HepG2 (cell line): ENCODE measurements around the gene TAS1R1. TPM values are rescaled to one million over a fixed set of nuclear protein-coding genes. Genes with fewer than 3 reads are reported as not detected.

Experiments used
- ETV5 ChIP-seq: IDR thresholded peaks from 2 replicates; pipeline ENCODE4 v1.6.1; 2018; ENCODE audit warnings: missing biosample characterization, missing genetic modification reagents, inconsistent platforms, borderline replicate concordance
- GATA4 ChIP-seq: sonication (generic); IDR thresholded peaks from 2 replicates; pipeline ENCODE4 v1.6.1; 2016; ENCODE audit warnings: antibody characterized with exemption, low read depth, borderline replicate concordance
- IRX3 ChIP-seq: sonication (generic); formaldehyde crosslinking; IDR thresholded peaks from 2 replicates; pipeline ENCODE4 v1.8.1; 2023; ENCODE audit warnings: mild to moderate bottlenecking, low read depth, missing genetic modification reagents, borderline replicate concordance
- KAT2B ChIP-seq: fragments of 150-350 bp; IDR thresholded peaks from 2 replicates; pipeline ENCODE4 v1.6.1; 2014; ENCODE audit warnings: low read depth, low read length, borderline replicate concordance
- KLF11 ChIP-seq: IDR thresholded peaks from 2 replicates; pipeline ENCODE4 v1.6.1; 2016; ENCODE audit warnings: missing compliant biosample characterization
- KLF12 ChIP-seq: sonication (generic); formaldehyde crosslinking; IDR thresholded peaks from 2 replicates; pipeline ENCODE4 v1.4.0; 2020; ENCODE audit warnings: missing genetic modification reagents, borderline replicate concordance
- NFATC3 ChIP-seq: sonication (generic); formaldehyde crosslinking; IDR thresholded peaks from 2 replicates; pipeline ENCODE4 v1.5.1; 2020; ENCODE audit warnings: mild to moderate bottlenecking, missing genetic modification reagents
- NFE2L1 ChIP-seq: sonication (generic); formaldehyde crosslinking; IDR thresholded peaks from 2 replicates; pipeline ENCODE4 v1.4.0; 2020; ENCODE audit warnings: missing genetic modification reagents, mild to moderate bottlenecking, borderline replicate concordance
- ONECUT2 ChIP-seq: sonication (generic); formaldehyde crosslinking; IDR thresholded peaks from 2 replicates; pipeline ENCODE4 v1.4.0; 2020; ENCODE audit warnings: missing genetic modification reagents
- RBM22 ChIP-seq: fragments of 200-400 bp; formaldehyde crosslinking; optimal IDR thresholded peaks from 2 replicates; pipeline ENCODE3; 2017; ENCODE audit warnings: mild to moderate bottlenecking, low read length, moderate library complexity
- REL ChIP-seq: sonication (generic); formaldehyde crosslinking; conservative IDR thresholded peaks from 2 replicates; pipeline ENCODE4 v1.8.0; 2022; ENCODE audit warnings: mild to moderate bottlenecking, missing genetic modification reagents, moderate library complexity
- SNAPC2 ChIP-seq: sonication (generic); formaldehyde crosslinking; IDR thresholded peaks from 2 replicates; pipeline ENCODE4 v1.8.1; 2022; ENCODE audit warnings: mild to moderate bottlenecking, missing genetic modification reagents
- TEF ChIP-seq: sonication (generic); formaldehyde crosslinking; IDR thresholded peaks from 2 replicates; pipeline ENCODE4 v1.5.0; 2020; ENCODE audit warnings: missing genetic modification reagents
- TGIF2 ChIP-seq: IDR thresholded peaks from 2 replicates; pipeline ENCODE4 v1.6.1; 2016; ENCODE audit warnings: control low read depth, missing compliant biosample characterization
- ZBTB8A ChIP-seq: sonication (generic); formaldehyde crosslinking; IDR thresholded peaks from 2 replicates; pipeline ENCODE4 v1.4.0; 2020; ENCODE audit warnings: mild to moderate bottlenecking, low read depth, missing genetic modification reagents, borderline replicate concordance
- ZKSCAN1 ChIP-seq: fragments of 150-350 bp; IDR thresholded peaks from 2 replicates; pipeline ENCODE4 v1.6.1; 2014; ENCODE audit warnings: low read length
- ZMYM3 ChIP-seq: sonication (generic); formaldehyde crosslinking; IDR thresholded peaks from 2 replicates; pipeline ENCODE4 v1.5.1; 2020; ENCODE audit warnings: mild to moderate bottlenecking, missing genetic modification reagents
- ZNF17 ChIP-seq: sonication (generic); formaldehyde crosslinking; IDR thresholded peaks from 2 replicates; pipeline ENCODE4 v1.5.0; 2020; ENCODE audit warnings: mild to moderate bottlenecking, missing genetic modification reagents
- ZNF441 ChIP-seq: sonication (generic); formaldehyde crosslinking; IDR thresholded peaks from 2 replicates; pipeline ENCODE4 v1.7.0; 2021; ENCODE audit warnings: missing genetic modification reagents, borderline replicate concordance
- ZNF460 ChIP-seq: sonication (generic); formaldehyde crosslinking; IDR thresholded peaks from 2 replicates; pipeline ENCODE4 v1.5.1; 2020; ENCODE audit warnings: missing genetic modification reagents, mild to moderate bottlenecking, borderline replicate concordance
- ZNF580 ChIP-seq: IDR thresholded peaks from 2 replicates; pipeline ENCODE4 v1.6.1; 2016; ENCODE audit warnings: low read depth, borderline replicate concordance
- ZNF609 ChIP-seq: sonication (generic); formaldehyde crosslinking; IDR thresholded peaks from 2 replicates; pipeline ENCODE4 v1.4.0; 2020; ENCODE audit warnings: mild to moderate bottlenecking, missing genetic modification reagents, borderline replicate concordance
- ZNF674 ChIP-seq: sonication (generic); formaldehyde crosslinking; IDR thresholded peaks from 2 replicates; pipeline ENCODE4 v1.5.0; 2020; ENCODE audit warnings: low read depth, mild to moderate bottlenecking, missing genetic modification reagents
- ZNF766 ChIP-seq: sonication (generic); formaldehyde crosslinking; IDR thresholded peaks from 2 replicates; pipeline ENCODE4 v1.5.0; 2020; ENCODE audit warnings: missing genetic modification reagents, borderline replicate concordance
- ZNF784 ChIP-seq: sonication (generic); formaldehyde crosslinking; IDR thresholded peaks from 2 replicates; pipeline ENCODE4 v1.5.1; 2020; ENCODE audit warnings: missing genetic modification reagents, mild to moderate bottlenecking, borderline replicate concordance
- ZSCAN25 ChIP-seq: sonication (generic); formaldehyde crosslinking; IDR thresholded peaks from 2 replicates; pipeline ENCODE4 v1.8.0; 2022; ENCODE audit warnings: mild to moderate bottlenecking, missing genetic modification reagents
- polyA plus RNA-seq, 8 experiments: library from polyadenylated mRNA; depleted of rRNA in 3 of 8; stranded (reverse) in 7 of 8; unstranded in 1 of 8; fragments of >200 nt; fragmentation: Illumina TruSeq in 4 of 8; extraction: Trizol in 4 of 8; gene quantifications; 2 replicates each; pipeline versions ENCODE4 v1.2.1 to v1.2.3, GENCODE V29; 2011 to 2016; ENCODE audit warnings: low read depth in 4 of 8, missing spikeins in 1 of 8, mixed read lengths in 1 of 8; ENCODE audit not compliant: insufficient read depth in 1 of 8
- total RNA-seq, 5 experiments: library from RNA; depleted of rRNA; stranded (reverse); fragments of >200 nt; fragmentation: Illumina TruSeq; extraction: Trizol; gene quantifications; 2 replicates each; pipeline ENCODE4 v1.2.3, GENCODE V29; 2016; ENCODE audit warnings: low read depth in 1 of 5

TAS1R1 gene
- total and polyA plus RNA-seq, 2 of the 13 experiments (the other 11 are each of a cell fraction or from before 2014, with no cell fraction given): 1.4 to 1.6 TPM

GRCh38 chr1:6582370-6582769, 27.3 kb downstream of the TAS1R1 start (continued):
- no peak for TF ChIP-seq ZKSCAN1
- TF ChIP-seq ZNF17: no peak
- peak; percentile 97 for TF ChIP-seq TGIF2
- TF ChIP-seq NFE2L1 (CRISPR knock-in tag): no peak
- no peak for TF ChIP-seq KAT2B
- TF ChIP-seq ONECUT2: no peak
- TF ChIP-seq ETV5: peak; percentile 76
- no peak for TF ChIP-seq TEF
- no peak for TF ChIP-seq GATA4
- TF ChIP-seq ZNF609: peak; percentile 63; the same call in 1 of the 2 replicates
- no peak for TF ChIP-seq IRX3 (CRISPR knock-in tag)
- no peak for TF ChIP-seq KLF12
- TF ChIP-seq ZNF766: no peak
- TF ChIP-seq ZNF441 (CRISPR knock-in tag): peak; percentile 47; the same call in 1 of the 2 replicates
- no peak for TF ChIP-seq ZMYM3 (CRISPR knock-in tag)
- TF ChIP-seq NFATC3 (CRISPR knock-in tag): no peak
- no peak for TF ChIP-seq REL (CRISPR knock-in tag)
- TF ChIP-seq KLF11: no peak
- no peak for TF ChIP-seq SNAPC2
- no peak for TF ChIP-seq ZNF460 (CRISPR knock-in tag)
- peak; percentile 62; the same call in 1 of the 2 replicates for TF ChIP-seq ZNF580
- TF ChIP-seq ZNF784 (CRISPR knock-in tag): no peak
- no peak for TF ChIP-seq ZSCAN25 (CRISPR knock-in tag)
- TF ChIP-seq ZNF674: no peak
- no peak for TF ChIP-seq ZBTB8A (CRISPR knock-in tag)
- no peak for TF ChIP-seq RBM22
